HEK293T (cell line): ENCODE results near the gene GPR137B.
A peak's percentile ranks its signal among the peaks of the same experiment; 100 is the strongest.

Experiments used
- CTCF ChIA-PET: fragments of 350-600 bp; formaldehyde crosslinking; extraction: SDS; loops from one replicate; lab custom pipeline; 2021; ENCODE audit warnings: antibody characterized with exemption, inconsistent platforms; lab: Yijun Ruan, JAX
- POLR2A ChIA-PET: fragments of 350-600 bp; formaldehyde crosslinking; extraction: SDS; loops from one replicate; lab custom pipeline; 2020; ENCODE audit warnings: antibody characterized with exemption, inconsistent platforms; lab: Yijun Ruan, JAX
- DNase-seq: peaks from one replicate; pipeline ENCODE4 v3.0.0; 2012; ENCODE audit warnings: mixed read lengths; ENCODE audit errors: extremely low spot score
- ARNT ChIP-seq: fragments of 450-650 bp; IDR thresholded peaks from 2 replicates; pipeline ENCODE4 v1.6.1; 2017; ENCODE audit warnings: mild to moderate bottlenecking
- BHLHE40 ChIP-seq: fragments of 450-650 bp; IDR thresholded peaks from 2 replicates; pipeline ENCODE4 v1.6.1; 2016; ENCODE audit warnings: mild to moderate bottlenecking, moderate library complexity, borderline replicate concordance
- CTBP1 ChIP-seq: fragments of 450-650 bp; IDR thresholded peaks from 2 replicates; pipeline ENCODE4 v1.6.1; 2016; ENCODE audit warnings: borderline replicate concordance
- ELF4 ChIP-seq: fragments of 450-650 bp; IDR thresholded peaks from 2 replicates; pipeline ENCODE4 v1.6.1; 2017; ENCODE audit warnings: antibody characterized with exemption
- FOXA1 ChIP-seq: fragments of 450-650 bp; IDR thresholded peaks from 2 replicates; pipeline ENCODE4 v1.6.1; 2016; ENCODE audit warnings: mild to moderate bottlenecking
- FOXK2 ChIP-seq: fragments of 450-650 bp; IDR thresholded peaks from 2 replicates; pipeline ENCODE4 v1.6.1; 2016; ENCODE audit warnings: mild to moderate bottlenecking
- FOXM1 ChIP-seq: fragments of 450-650 bp; IDR thresholded peaks from 2 replicates; pipeline ENCODE4 v1.6.1; 2017; ENCODE audit warnings: mild to moderate bottlenecking, borderline replicate concordance
- HDGF ChIP-seq: fragments of 450-650 bp; IDR thresholded peaks from 2 replicates; pipeline ENCODE4 v1.6.1; 2017; ENCODE audit warnings: antibody characterized with exemption, borderline replicate concordance
- L3MBTL2 ChIP-seq: fragments of 450-650 bp; conservative IDR thresholded peaks from 2 replicates; pipeline ENCODE4 v1.6.1; 2016; ENCODE audit warnings: mild to moderate bottlenecking
- LEF1 ChIP-seq: fragments of 450-650 bp; IDR thresholded peaks from 2 replicates; pipeline ENCODE4 v1.6.1; 2017; ENCODE audit warnings: mild to moderate bottlenecking, borderline replicate concordance
- NFRKB ChIP-seq: fragments of 450-650 bp; IDR thresholded peaks from 2 replicates; pipeline ENCODE4 v1.6.1; 2016; ENCODE audit warnings: mild to moderate bottlenecking, moderate library complexity
- PKNOX1 ChIP-seq: fragments of 450-650 bp; IDR thresholded peaks from 2 replicates; pipeline ENCODE4 v1.6.1; 2016
- SP1 ChIP-seq: fragments of 450-650 bp; IDR thresholded peaks from 2 replicates; pipeline ENCODE4 v1.6.1; 2017
- SUZ12 ChIP-seq: fragments of 450-650 bp; IDR thresholded peaks from 2 replicates; pipeline ENCODE4 v1.6.1; 2016; ENCODE audit warnings: mild to moderate bottlenecking
- TARDBP ChIP-seq: fragments of 450-650 bp; IDR thresholded peaks from 2 replicates; pipeline ENCODE4 v1.6.1; 2016
- ZNF384 ChIP-seq: fragments of 450-650 bp; IDR thresholded peaks from 2 replicates; pipeline ENCODE4 v1.6.1; 2016

GPR137B gene

GRCh38 chr1:236140705-236141446 lies 1.5 kb upstream of the GPR137B start:
- TF ChIP-seq ELF4, result no peak
- no peak for TF ChIP-seq FOXA1
- TF ChIP-seq NFRKB, result no peak
- TF ChIP-seq SUZ12, result no peak
- TF ChIP-seq FOXM1, result no peak
- DNase-seq, result no peak
- ChIA-PET POLR2A (interaction anchor here (1.0 kb wide), 1 partner anchor 254 kb away, joined by 4 read pairs; no protein-coding TSS in a partner anchor), CTCF (no interaction called here)

GRCh38 chr1:236141447-236142252 lies 689 bp upstream of the GPR137B start:
- POLR2A ChIA-PET, result interaction anchor here (1.0 kb wide), 1 partner anchor 253 kb away, joined by 4 read pairs; no protein-coding TSS in a partner anchor
- DNase-seq, result peak; percentile 64

GRCh38 chr1:236143104-236143948 lies 987 bp downstream of the GPR137B start:
- TF ChIP-seq L3MBTL2 (no peak), FOXK2 (no peak), FOXM1 (no peak), FOXA1 (no peak), CTBP1 (no peak), ZNF384 (no peak), NFRKB (no peak), TARDBP (no peak), HDGF (no peak), SUZ12 (no peak), ELF4 (no peak), PKNOX1 (no peak), LEF1 (no peak), ARNT (no peak), SP1 (no peak), BHLHE40 (no peak)
- POLR2A ChIA-PET, result interaction anchor here (0.6 to 1.4 kb wide), 4 partner anchors 11 to 461 kb away, joined by 3 to 5 read pairs (median 5); partner anchors contain the start of gene ERO1B
- CTCF ChIA-PET, result interaction anchor here (0.7 kb wide), 2 partner anchors 166 to 453 kb away, joined by 3 to 5 read pairs; no protein-coding TSS in a partner anchor
- DNase-seq, result peak; percentile 42

More at GRCh38 chr1:236141447-236142252, 689 bp upstream of the GPR137B start:
- CTCF ChIA-PET, result no interaction called here
- TF ChIP-seq ARNT, result no peak
- no peak for TF ChIP-seq HDGF
- no peak for TF ChIP-seq PKNOX1
- no peak for TF ChIP-seq BHLHE40
- no peak for TF ChIP-seq SUZ12
- TF ChIP-seq FOXK2, result no peak
- no peak for TF ChIP-seq FOXM1
- no peak for TF ChIP-seq CTBP1
- no peak for TF ChIP-seq SP1

GRCh38 chr1:236144033-236144432 lies 1.7 kb downstream of the GPR137B start:
- no peak for DNase-seq
- TF ChIP-seq NFRKB (no peak), ARNT (no peak), FOXK2 (no peak), PKNOX1 (no peak), ZNF384 (no peak), TARDBP (no peak), FOXM1 (no peak), BHLHE40 (no peak), L3MBTL2 (no peak), CTBP1 (no peak), SUZ12 (no peak), HDGF (no peak), LEF1 (no peak), SP1 (no peak), FOXA1 (no peak), ELF4 (no peak)
- ChIA-PET POLR2A (interaction anchor here (0.6 to 1.4 kb wide), 3 partner anchors 138 to 461 kb away, joined by 3 to 5 read pairs (median 5); partner anchors contain the start of gene ERO1B), CTCF (interaction anchor here (0.7 kb wide), 2 partner anchors 169 to 452 kb away, joined by 3 to 5 read pairs; no protein-coding TSS in a partner anchor)
